HG02943 (cell line): ENCODE results near the gene CD63.
"Not testable (repeated sequence)": the region's sequence is repeated elsewhere in the genome, so short reads cannot be mapped to it uniquely, and the experiment has no call there.

Source experiments
- ATAC-seq: cut with Tn5 transposase; IDR thresholded peaks from one replicate; pipeline ENCODE4 v1.9.1; 2021; ENCODE audit warnings: mild to moderate bottlenecking, low read depth, moderate library complexity; ENCODE audit not compliant: unreplicated experiment

The CD63 gene

GRCh38 chr12:55728939-55729818, at the start of gene CD63:
CD63 (minus strand) TSS chr12:55729009; CDS start chr12:55728341, 668 bp downstream.
- peak; percentile 52 for ATAC-seq

- ATAC-seq, result no peak
These were observed 49.0 kb upstream of the CD63 start for GRCh38 chr12:55777856-55778255.

GRCh38 chr12:55771736-55772135, 42.9 kb upstream of the CD63 start:
- ATAC-seq, result no peak

- ATAC-seq, result no peak
These were observed 38.3 kb upstream of the CD63 start for GRCh38 chr12:55767156-55767555.

GRCh38 chr12:55765736-55766290, 37.0 kb upstream of the CD63 start:
- ATAC-seq, result no peak

GRCh38 chr12:55762646-55763045, 33.8 kb upstream of the CD63 start:
- ATAC-seq, result no peak

- no peak for ATAC-seq
These were observed 31.9 kb upstream of the CD63 start for GRCh38 chr12:55760663-55761062.

- ATAC-seq, result not testable (repeated sequence)
These were observed 29.8 kb upstream of the CD63 start for GRCh38 chr12:55758575-55758974.

- no peak for ATAC-seq
These were observed 28.9 kb upstream of the CD63 start for GRCh38 chr12:55757701-55758100.

- no peak for ATAC-seq
These were observed 26.4 kb upstream of the CD63 start for GRCh38 chr12:55755246-55755645.

- no peak for ATAC-seq
These were observed 19.6 kb upstream of the CD63 start for GRCh38 chr12:55748230-55748993.

- ATAC-seq, result no peak
These were observed 18.1 kb upstream of the CD63 start for GRCh38 chr12:55746913-55747231.

GRCh38 chr12:55746174-55746912, 17.5 kb upstream of the CD63 start:
- ATAC-seq, result no peak

GRCh38 chr12:55745361-55746173, 16.8 kb upstream of the CD63 start:
- no peak for ATAC-seq

GRCh38 chr12:55744340-55745030, 15.7 kb upstream of the CD63 start:
- ATAC-seq, result no peak

- ATAC-seq, result peak; percentile 43
These were observed 14.9 kb upstream of the CD63 start for GRCh38 chr12:55743406-55744339.

GRCh38 chr12:55742719-55743405, 14.1 kb upstream of the CD63 start, which contains the start of gene GDF11:
GDF11 (plus strand) TSS chr12:55743122; CDS start chr12:55743317, 195 bp downstream.
- peak; percentile 7 for ATAC-seq
